ENCODE measurements around the gene TMEM108. TPM values are rescaled to one million over a fixed set of nuclear protein-coding genes. Genes with fewer than 3 reads are reported as not detected.

TMEM108 gene
- polyA plus RNA-seq, 1 donor from 2014 or later: 2.1 TPM

- Histone ChIP-seq H3K27ac (ENCODE audit: low read length) (no peak overlapping the region), H3K9me3 (ENCODE audit: low read length) (no peaks in the 10 kb centered on the region), H3K4me3 (ENCODE audit: low read length) (no peak overlapping the region), H3K4me2 (ENCODE audit: low read length) (no peak overlapping the region), H3K9ac (ENCODE audit: low read length) (no peak overlapping the region), H3K79me2 (replicated peaks; ENCODE audit: insufficient read depth, low read length) (no peaks in the 10 kb centered on the region), H2AFZ (ENCODE audit: low read depth, low read length) (no peak overlapping the region), H3K27me3 (ENCODE audit: insufficient read depth, low read depth, low read length) (no peaks in the 10 kb centered on the region), H4K20me1 (ENCODE audit: insufficient read depth) (no peaks in the 10 kb centered on the region), H3K36me3 (ENCODE audit: insufficient read depth, low read length) (no peaks in the 10 kb centered on the region), H3F3A (ENCODE audit: insufficient read depth, low read length, poor library complexity, severe bottlenecking) (no peaks in the 10 kb centered on the region), H3K9me2 (ENCODE audit: insufficient read depth, low read length) (no peaks in the 10 kb centered on the region)
- TF ChIP-seq MXI1 (conservative IDR thresholded peaks at IDR 0.05; ENCODE audit: poor library complexity, severe bottlenecking): no peak
Observed at GRCh38 chr3:133278260-133279043, 240.3 kb downstream of the TMEM108 start.

GRCh38 chr3:133280586-133280985, 242.4 kb downstream of the TMEM108 start:
- Histone ChIP-seq H2AFZ (ENCODE audit: low read depth, low read length) (no peak overlapping the region), H4K20me1 (ENCODE audit: insufficient read depth) (no peaks in the 10 kb centered on the region), H3K4me2 (ENCODE audit: low read length) (no peak overlapping the region), H3F3A (ENCODE audit: insufficient read depth, low read length, poor library complexity, severe bottlenecking) (no peaks in the 10 kb centered on the region), H3K27me3 (ENCODE audit: insufficient read depth, low read depth, low read length) (no peaks in the 10 kb centered on the region), H3K9me2 (ENCODE audit: insufficient read depth, low read length) (no peaks in the 10 kb centered on the region), H3K36me3 (ENCODE audit: insufficient read depth, low read length) (no peaks in the 10 kb centered on the region), H3K9me3 (ENCODE audit: low read length) (no peaks in the 10 kb centered on the region), H3K79me2 (replicated peaks; ENCODE audit: insufficient read depth, low read length) (no peaks in the 10 kb centered on the region), H3K9ac (ENCODE audit: low read length) (no peak overlapping the region), H3K4me3 (ENCODE audit: low read length) (no peak overlapping the region), H3K27ac (ENCODE audit: low read length) (no peak overlapping the region)
- TF ChIP-seq POLR2AphosphoS5 (IDR thresholded peaks at IDR 0.05) (no peak), MXI1 (conservative IDR thresholded peaks at IDR 0.05; ENCODE audit: poor library complexity, severe bottlenecking) (no peak), RAD21 (conservative IDR thresholded peaks at IDR 0.05) (no peak), EP300 (conservative IDR thresholded peaks at IDR 0.05; ENCODE audit: poor library complexity, severe bottlenecking) (no peak), SMC3 (conservative IDR thresholded peaks at IDR 0.05; ENCODE audit: poor library complexity) (no peak), REST (IDR thresholded peaks at IDR 0.05; ENCODE audit: borderline replicate concordance) (no peak), TAF1 (IDR thresholded peaks at IDR 0.05; ENCODE audit: low read depth) (no peak), CTCF (IDR thresholded peaks at IDR 0.05; ENCODE audit: poor library complexity, severe bottlenecking) (no peak)

GRCh38 chr3:133282236-133282635, 244.0 kb downstream of the TMEM108 start:
- Histone ChIP-seq H3K9me2 (ENCODE audit: insufficient read depth, low read length) (no peaks in the 10 kb centered on the region), H3K4me2 (ENCODE audit: low read length) (no peak overlapping the region), H4K20me1 (ENCODE audit: insufficient read depth) (no peaks in the 10 kb centered on the region), H3K27ac (ENCODE audit: low read length) (no peak overlapping the region), H3K27me3 (ENCODE audit: insufficient read depth, low read depth, low read length) (no peaks in the 10 kb centered on the region), H3F3A (ENCODE audit: insufficient read depth, low read length, poor library complexity, severe bottlenecking) (no peaks in the 10 kb centered on the region), H3K4me3 (ENCODE audit: low read length) (no peak overlapping the region), H3K9me3 (ENCODE audit: low read length) (no peaks in the 10 kb centered on the region), H2AFZ (ENCODE audit: low read depth, low read length) (no peak overlapping the region), H3K9ac (ENCODE audit: low read length) (no peak overlapping the region), H3K79me2 (replicated peaks; ENCODE audit: insufficient read depth, low read length) (no peaks in the 10 kb centered on the region), H3K36me3 (ENCODE audit: insufficient read depth, low read length) (no peaks in the 10 kb centered on the region)
- TF ChIP-seq EZH2 (IDR thresholded peaks at IDR 0.05; ENCODE audit: borderline replicate concordance, insufficient read depth, low read length, poor library complexity, severe bottlenecking): no peak
- TF ChIP-seq EP300 (conservative IDR thresholded peaks at IDR 0.05; ENCODE audit: poor library complexity, severe bottlenecking): no peak
- TF ChIP-seq POLR2AphosphoS5 (IDR thresholded peaks at IDR 0.05): no peak
- TF ChIP-seq MXI1 (conservative IDR thresholded peaks at IDR 0.05; ENCODE audit: poor library complexity, severe bottlenecking): no peak
- TF ChIP-seq CTCF (IDR thresholded peaks at IDR 0.05; ENCODE audit: poor library complexity, severe bottlenecking): no peak
- TF ChIP-seq REST (IDR thresholded peaks at IDR 0.05; ENCODE audit: borderline replicate concordance): no peak
- TF ChIP-seq SMC3 (conservative IDR thresholded peaks at IDR 0.05; ENCODE audit: poor library complexity): no peak
- no peak for TF ChIP-seq TAF1 (IDR thresholded peaks at IDR 0.05; ENCODE audit: low read depth)
- no peak for TF ChIP-seq RAD21 (conservative IDR thresholded peaks at IDR 0.05)

Data from neural cell (in vitro differentiated cells).